ENCODE measurements around the gene MBD3L1. TPM values are rescaled to one million over a fixed set of nuclear protein-coding genes. Genes with fewer than 3 reads are reported as not detected.

The MBD3L1 gene
- total RNA-seq, 1 donor from 2014 or later, result not detected

- no peak for DNase-seq
Measured at GRCh38 chr19:8881512-8881911, 49.3 kb downstream of the MBD3L1 start.

- DNase-seq, result no peak
Measured at GRCh38 chr19:8884416-8884815, 52.2 kb downstream of the MBD3L1 start.

GRCh38 chr19:8887364-8887763 is 55.2 kb downstream of the MBD3L1 start:
- DNase-seq, result no peak

GRCh38 chr19:8890260-8890659 is 58.1 kb downstream of the MBD3L1 start:
- DNase-seq, result no peak

Other genes with a start within 250 kb of the MBD3L1 start
- 46.0 TPM for gene ADAMTS10, start 221.7 kb upstream of the MBD3L1 start, total RNA-seq
- gene NFILZ, start 201.7 kb upstream of the MBD3L1 start, total RNA-seq, result not detected
- not detected for gene ACTL9, start 133.6 kb upstream of the MBD3L1 start, total RNA-seq
- not detected for gene OR2Z1, start 110.7 kb upstream of the MBD3L1 start, total RNA-seq
- 49.1 TPM for gene ZNF558, start 73 bp upstream of the MBD3L1 start, total RNA-seq
- not detected for gene MUC16, start 178.0 kb downstream of the MBD3L1 start, total RNA-seq

All from occipital lobe (tissue), 2 donors.